NCI-H510A (cell line): Measurements from ENCODE around the gene UBL7.

Experiments used
- DNase-seq: peaks from one replicate; lab custom pipeline; 2025; lab: John Stamatoyannopoulos, UW

Gene UBL7

GRCh38 chr15:74423431-74424257 lies 37.3 kb downstream of the UBL7 start:
- DNase-seq = no peak

DNA sequence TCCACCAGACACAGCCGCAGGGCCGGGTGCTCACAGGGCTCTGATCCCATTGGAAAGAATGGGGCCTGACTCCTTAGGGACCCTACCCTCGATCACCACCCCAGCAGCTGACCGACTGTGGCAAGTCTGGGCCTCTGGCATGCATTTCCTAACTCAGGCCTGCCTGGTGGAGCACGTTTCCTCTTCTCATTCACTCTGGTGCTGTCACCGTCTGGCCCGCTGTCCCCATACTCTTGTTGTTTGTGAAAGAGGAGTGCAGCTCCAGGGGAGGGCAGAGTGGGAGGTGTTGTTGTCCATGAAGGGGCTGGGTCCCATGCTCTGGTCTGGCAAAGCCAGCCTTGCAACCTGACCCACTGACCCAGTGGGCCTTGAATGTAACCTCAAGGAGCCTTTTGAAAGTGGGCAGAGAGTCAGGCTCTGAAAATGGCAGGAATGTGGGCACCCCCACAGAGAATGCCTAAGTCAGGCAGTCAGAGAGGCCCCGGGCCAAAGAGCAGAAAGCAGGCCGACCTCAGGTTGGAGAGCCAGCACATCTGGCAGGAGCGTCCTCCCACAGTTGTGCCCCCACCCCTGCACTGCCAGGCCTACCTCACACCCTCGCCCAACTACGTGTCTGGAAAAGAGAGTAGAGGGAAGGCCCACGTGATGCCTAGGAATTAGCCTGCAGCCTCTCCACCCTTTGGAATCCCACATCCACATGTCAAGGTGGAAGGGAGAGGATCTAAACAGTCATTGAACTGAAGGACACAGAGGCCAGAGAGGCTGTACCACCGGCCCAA lies 38.1 kb downstream of the UBL7 start:
- DNase-seq = no peak

DNA sequence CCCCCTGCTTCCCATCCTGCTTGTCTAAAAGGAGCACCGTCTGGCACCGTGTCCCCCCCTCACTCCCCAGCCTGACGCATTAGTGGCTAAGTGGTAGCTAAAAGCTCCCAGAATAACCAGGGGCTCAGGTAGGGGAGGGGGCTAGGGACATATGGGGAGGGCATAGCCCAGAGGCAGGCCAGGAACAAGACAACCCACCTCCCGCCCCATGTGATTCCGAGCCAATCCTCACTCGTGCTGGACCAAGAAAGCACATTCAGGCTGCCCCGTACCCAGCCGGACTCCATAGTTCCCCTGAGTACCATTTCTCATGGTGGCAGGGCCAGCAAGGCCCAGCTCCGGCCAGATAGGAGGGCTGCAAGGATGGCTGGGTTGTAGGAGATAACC lies 38.7 kb downstream of the UBL7 start:
- DNase-seq = no peak

- DNase-seq = no peak
Observed at GRCh38 chr15:74421302-74422245, 39.4 kb downstream of the UBL7 start.

GRCh38 chr15:74420193-74420905 lies 40.6 kb downstream of the UBL7 start:
- DNase-seq = no peak

DNA sequence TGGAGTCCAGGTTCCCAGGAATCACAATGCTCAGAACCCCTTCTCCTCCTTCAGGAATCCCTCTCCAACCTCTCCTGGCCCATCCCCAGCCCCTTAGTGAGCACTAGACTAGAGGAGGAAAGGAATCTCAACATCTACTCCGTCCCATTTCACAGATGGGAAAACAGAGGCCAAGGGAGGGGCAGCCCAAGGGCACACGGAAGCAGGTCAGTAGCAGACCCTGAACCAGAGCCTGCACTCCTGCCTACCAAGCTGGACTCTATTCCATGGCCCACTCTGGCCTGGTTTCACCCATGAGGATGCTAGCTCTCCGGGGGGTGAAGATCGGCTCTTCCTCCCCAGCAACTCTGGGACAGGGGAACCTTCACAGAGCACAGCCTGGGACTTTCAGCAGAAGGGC lies 41.5 kb downstream of the UBL7 start:
- no peak for DNase-seq

- DNase-seq = no peak
Observed at GRCh38 chr15:74418575-74419338, 42.2 kb downstream of the UBL7 start.

- DNase-seq = no peak
Observed at GRCh38 chr15:74417670-74418069, 43.3 kb downstream of the UBL7 start.

DNA sequence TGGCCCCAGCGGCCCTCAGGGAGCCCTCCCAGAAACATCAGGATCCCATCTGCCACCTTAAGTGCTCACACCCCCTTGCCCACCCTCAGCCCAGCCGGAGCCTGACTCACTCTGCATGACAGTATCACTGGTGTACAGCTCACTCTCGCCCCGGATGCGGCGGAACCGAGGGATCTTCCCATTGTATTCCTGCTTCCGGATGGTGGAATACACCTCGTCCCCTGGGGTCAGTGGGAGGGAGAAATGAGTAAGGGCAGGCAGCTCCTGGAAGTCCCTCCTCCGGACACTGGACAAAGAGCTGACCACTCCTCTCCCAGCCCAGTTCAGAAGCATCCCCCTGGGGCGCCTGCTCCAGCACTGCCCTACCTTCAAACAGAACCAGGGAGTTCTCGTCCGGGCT lies 43.7 kb downstream of the UBL7 start:
- no peak for DNase-seq

DNA sequence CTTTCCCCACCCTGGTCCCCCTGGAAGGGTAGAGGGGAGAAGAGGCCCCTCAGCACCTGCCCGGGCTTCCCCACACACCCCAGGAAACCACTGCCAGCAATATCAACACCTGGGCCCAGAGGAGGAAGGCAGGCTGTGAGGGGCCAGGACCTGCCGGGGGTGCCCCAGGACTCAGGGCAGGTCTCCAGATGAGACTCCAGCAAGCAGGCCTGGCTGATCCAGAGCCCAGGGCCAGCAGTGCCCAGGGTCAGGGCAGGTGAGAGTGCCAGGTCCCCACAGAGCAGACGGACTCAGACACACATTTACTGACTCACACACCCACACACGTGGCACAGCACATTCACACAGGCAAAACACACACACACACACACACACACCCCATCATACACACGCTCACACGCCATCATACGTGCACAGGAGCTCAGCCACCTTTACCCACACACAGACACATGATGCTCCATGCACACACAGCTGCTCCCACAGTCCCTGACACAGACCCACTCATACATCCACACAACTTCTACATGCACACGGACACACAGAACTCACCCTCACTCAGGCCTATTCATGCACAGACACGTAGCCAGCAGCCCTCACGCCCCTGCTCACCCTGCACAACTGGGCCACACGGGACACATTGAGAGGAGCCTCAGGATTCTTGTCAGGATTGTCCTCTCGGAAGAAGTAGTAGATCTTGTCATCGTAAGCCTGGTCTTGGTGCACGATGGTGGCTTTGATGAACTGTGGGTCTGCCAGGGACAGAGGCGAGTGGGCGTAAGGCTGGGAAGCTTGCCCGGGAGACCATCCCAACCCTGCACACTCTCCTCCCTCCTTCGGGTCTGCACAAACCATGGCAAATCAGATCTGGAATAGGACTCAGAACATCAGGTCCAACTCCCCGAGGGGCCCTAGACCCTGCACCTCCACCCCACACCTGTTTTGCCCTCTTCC lies 44.7 kb downstream of the UBL7 start:
- DNase-seq = no peak

DNA sequence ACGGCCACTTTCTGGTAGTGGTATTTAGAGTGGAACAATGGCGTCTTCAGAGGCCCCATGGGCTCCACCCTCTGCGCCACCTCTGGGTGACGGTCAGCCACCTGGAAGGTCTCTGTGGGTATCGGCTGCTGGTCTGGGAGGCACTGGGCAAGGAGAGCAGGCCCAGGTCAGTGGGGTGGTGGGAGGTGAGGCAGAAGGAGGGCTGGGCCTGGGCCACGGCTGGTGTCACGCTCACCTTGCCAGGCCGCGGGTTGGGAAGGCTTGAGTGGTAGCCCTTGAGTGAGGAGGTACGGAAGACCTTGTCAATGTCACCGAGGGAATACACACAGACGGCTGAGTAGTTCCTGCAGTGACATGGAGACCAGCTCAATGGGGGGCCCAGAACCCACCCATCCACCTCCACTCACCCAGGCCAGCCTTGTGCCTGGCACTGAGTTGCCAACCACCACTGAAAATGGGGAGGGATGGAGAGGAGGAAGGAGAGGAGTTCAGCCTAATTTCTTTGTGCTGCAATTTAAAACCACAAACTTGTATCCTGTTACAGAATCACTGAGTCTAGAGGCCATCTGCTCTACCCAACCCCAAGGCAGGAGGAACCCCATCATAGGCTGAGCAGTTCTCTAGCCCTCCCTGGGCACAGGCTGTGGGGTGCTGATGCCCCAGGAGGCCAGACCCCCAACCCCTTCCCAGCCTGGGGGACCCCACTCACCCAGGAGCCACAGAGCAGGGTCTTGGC lies 46.2 kb downstream of the UBL7 start:
- no peak for DNase-seq

DNA sequence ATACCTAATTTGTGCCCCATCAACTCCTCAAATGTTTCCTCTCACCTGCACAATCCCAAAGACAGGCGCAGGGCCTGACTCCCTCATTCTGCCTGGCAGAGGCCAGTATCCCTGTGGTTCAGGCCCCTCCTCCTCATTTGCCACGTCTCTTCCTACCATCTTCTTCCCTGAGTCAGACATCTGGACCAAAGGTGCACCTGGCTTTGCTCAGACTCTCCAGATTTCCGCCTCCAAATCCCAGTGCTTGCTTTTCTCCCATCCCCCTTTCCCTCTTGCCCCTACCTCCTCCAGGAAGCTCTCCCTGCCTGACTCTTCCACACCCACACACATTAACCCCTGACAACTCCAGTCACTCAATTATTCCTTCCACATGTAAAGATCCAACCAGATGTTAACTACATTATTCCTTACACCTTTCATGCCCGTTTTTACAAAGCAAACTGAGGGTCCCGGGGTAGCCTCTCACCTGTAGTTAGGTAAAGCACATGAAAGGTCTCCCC lies 46.8 kb downstream of the UBL7 start:
- no peak for DNase-seq

GRCh38 chr15:74413350-74414080 lies 47.4 kb downstream of the UBL7 start:
- DNase-seq = no peak

GRCh38 chr15:74412159-74412558 lies 48.8 kb downstream of the UBL7 start:
- no peak for DNase-seq

DNA sequence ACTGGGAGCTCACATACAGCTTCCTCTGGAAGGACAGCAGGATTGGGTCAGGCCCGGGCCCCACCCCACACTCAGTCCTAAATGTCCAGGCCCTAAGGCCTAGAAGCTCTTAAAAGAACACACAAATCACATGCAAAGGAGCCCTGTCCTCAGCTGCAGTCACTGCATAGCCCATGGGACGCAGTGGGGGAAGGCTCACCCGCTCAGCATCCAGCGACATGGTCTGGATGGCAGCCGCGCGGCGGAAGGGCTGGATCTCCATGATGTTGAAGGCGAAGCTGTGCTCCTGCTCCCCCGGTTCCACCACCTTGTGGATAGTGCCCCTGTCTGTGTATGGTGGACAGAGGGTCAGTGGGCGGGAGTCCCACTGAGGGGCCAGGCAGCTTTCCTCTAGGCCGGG lies 49.3 kb downstream of the UBL7 start:
- no peak for DNase-seq

GRCh38 chr15:74410502-74410901 lies 50.5 kb downstream of the UBL7 start:
- no peak for DNase-seq

- no peak for DNase-seq
Observed at GRCh38 chr15:74409225-74409624, 51.7 kb downstream of the UBL7 start.

DNA sequence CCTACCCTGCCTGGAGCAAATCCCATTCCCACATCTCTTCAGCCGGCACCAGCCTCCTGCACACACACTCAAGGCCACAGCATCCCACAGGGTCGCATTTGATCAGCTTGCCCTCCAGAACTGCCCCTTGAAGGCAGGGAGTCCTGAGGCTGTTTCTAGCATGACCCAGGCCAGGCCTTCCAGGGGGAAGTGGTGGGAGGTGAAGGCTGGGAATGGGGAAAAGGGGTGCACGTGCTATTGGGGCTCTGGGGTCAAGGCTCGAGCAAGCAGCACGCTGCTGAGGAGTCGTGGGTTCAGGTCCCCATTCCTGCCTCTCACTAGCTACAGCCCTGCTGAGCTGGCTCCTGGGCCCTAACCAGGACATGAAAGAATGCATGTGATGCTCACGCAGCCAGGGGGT lies 52.1 kb downstream of the UBL7 start:
- DNase-seq = no peak
